Rectal smooth muscle tissue (tissue), 1 donor: ENCODE results near the gene OTP.

Source experiments
- H3K27ac ChIP-seq: one replicate; pipeline ENCODE4 v1.7.0; 2013; ENCODE audit warnings: low read depth, low read length, inconsistent platforms
- H3K27me3 ChIP-seq: one replicate; pipeline ENCODE4 v1.7.0; 2013; ENCODE audit warnings: low read length; ENCODE audit not compliant: control insufficient read depth, insufficient read depth
- H3K36me3 ChIP-seq: one replicate; pipeline ENCODE4 v1.7.0; 2013; ENCODE audit warnings: low read length; ENCODE audit not compliant: control insufficient read depth, insufficient read depth
- H3K4me1 ChIP-seq: one replicate; pipeline ENCODE4 v1.7.0; 2013; ENCODE audit warnings: low read length; ENCODE audit not compliant: control insufficient read depth, insufficient read depth
- H3K4me3 ChIP-seq: one replicate; pipeline ENCODE4 v1.7.0; 2013; ENCODE audit warnings: low read length
- H3K9ac ChIP-seq: one replicate; pipeline ENCODE4 v1.7.0; 2013; ENCODE audit warnings: low read length

Gene OTP

GRCh38 chr5:77637998-77638762 is at the start of gene OTP:
Gene OTP (minus strand): TSS chr5:77638713. CDS start chr5:77638549, 164 bp downstream.
- Histone ChIP-seq H3K36me3 (no peaks in the 10 kb centered on the region), H3K4me1 (peaks cover 2% of the 10 kb centered on the region), H3K27me3 (peaks cover 56% of the 10 kb centered on the region), H3K4me3 (no peak within 1 kb of the TSS), H3K9ac (no peak within 1 kb of the TSS), H3K27ac (no peak within 1 kb of the TSS)

- Histone ChIP-seq H3K4me3 (no peak overlapping the region), H3K36me3 (no peaks in the 10 kb centered on the region), H3K27me3 (no peaks in the 10 kb centered on the region), H3K9ac (no peak overlapping the region), H3K4me1 (no peaks in the 10 kb centered on the region), H3K27ac (no peak overlapping the region)
Observed at GRCh38 chr5:77683171-77683732, 44.7 kb upstream of the OTP start.

DNA sequence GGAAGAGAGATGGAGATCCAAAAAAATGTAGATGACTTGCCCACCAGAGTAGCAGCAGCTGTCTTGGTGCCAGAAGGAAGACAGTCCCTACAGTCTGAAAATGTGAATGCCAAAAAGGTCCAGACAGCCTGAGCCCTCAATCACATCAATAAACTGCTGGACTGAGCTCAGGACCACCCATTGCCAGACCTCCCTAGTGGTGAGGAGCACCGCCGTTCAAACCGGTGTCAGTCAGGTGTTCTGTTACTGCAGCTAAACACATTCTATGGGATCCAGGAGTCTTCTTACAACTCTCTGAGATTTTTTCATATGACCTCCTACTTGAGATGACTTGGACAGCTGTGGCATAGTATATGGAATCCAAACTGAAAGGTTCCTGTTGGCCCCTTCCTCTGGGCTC is 32.0 kb upstream of the OTP start:
- H3K4me1 ChIP-seq: no peaks in the 10 kb centered on the region
- no peak overlapping the region for H3K4me3 ChIP-seq
- H3K27me3 ChIP-seq: no peaks in the 10 kb centered on the region
- no peak overlapping the region for H3K27ac ChIP-seq
- no peaks in the 10 kb centered on the region for H3K36me3 ChIP-seq
- no peak overlapping the region for H3K9ac ChIP-seq

DNA sequence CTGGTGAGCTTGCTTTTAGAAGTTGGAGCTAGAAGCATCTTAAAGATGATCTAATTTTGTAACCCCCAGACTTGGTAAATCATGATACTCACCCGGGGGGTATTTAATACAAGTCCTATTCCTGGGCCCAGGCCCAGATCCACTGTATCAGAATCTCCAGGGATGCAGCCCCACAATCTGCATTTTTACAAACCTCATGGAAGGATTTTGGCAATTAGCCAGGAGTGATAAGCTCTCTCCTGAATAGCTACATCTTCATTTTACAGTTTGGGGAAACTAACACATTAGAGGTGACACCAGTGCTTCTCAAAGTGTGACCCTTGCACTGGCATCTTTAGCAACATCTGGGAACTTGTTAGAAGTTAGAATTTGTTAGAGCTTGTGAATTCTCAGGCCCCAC is 31.2 kb upstream of the OTP start:
- Histone ChIP-seq H3K4me1 (no peaks in the 10 kb centered on the region), H3K27ac (no peak overlapping the region), H3K4me3 (no peak overlapping the region), H3K9ac (no peak overlapping the region), H3K27me3 (no peaks in the 10 kb centered on the region), H3K36me3 (no peaks in the 10 kb centered on the region)

GRCh38 chr5:77663090-77663863 is 24.8 kb upstream of the OTP start:
- Histone ChIP-seq H3K4me3 (no peak overlapping the region), H3K9ac (no peak overlapping the region), H3K36me3 (no peaks in the 10 kb centered on the region), H3K27me3 (no peaks in the 10 kb centered on the region), H3K4me1 (no peaks in the 10 kb centered on the region), H3K27ac (no peak overlapping the region)

- H3K4me1 ChIP-seq: no peaks in the 10 kb centered on the region
- no peak overlapping the region for H3K9ac ChIP-seq
- H3K27me3 ChIP-seq: no peaks in the 10 kb centered on the region
- H3K4me3 ChIP-seq: no peak overlapping the region
- H3K36me3 ChIP-seq: no peaks in the 10 kb centered on the region
- no peak overlapping the region for H3K27ac ChIP-seq
Observed at GRCh38 chr5:77662635-77663034, 24.1 kb upstream of the OTP start.

DNA sequence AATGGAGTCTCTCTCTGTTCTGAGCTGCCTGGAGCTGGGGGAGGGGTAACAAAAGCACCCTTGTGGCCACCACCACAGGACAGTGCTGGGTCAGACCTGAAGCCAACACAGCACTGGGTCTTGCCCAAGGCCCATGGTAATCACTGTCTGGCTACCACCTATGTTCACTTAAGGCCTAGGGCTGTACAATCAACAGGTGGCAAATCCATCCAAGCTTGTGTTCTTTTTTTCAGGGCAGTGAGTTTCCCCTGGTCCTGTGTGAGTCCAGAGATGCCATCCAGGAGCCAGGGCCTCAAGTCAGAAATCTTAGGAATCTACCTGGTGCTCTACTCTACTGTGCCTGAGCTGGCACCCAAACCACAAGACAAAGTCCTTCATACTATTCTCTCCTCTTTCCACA is 20.1 kb upstream of the OTP start:
- Histone ChIP-seq H3K4me3 (no peak overlapping the region), H3K36me3 (no peaks in the 10 kb centered on the region), H3K4me1 (no peaks in the 10 kb centered on the region), H3K27ac (no peak overlapping the region), H3K9ac (no peak overlapping the region), H3K27me3 (no peaks in the 10 kb centered on the region)

GRCh38 chr5:77651343-77651742 is 12.8 kb upstream of the OTP start:
- Histone ChIP-seq H3K4me3 (no peak overlapping the region), H3K4me1 (no peaks in the 10 kb centered on the region), H3K36me3 (no peaks in the 10 kb centered on the region), H3K27me3 (no peaks in the 10 kb centered on the region), H3K9ac (no peak overlapping the region), H3K27ac (no peak overlapping the region)

DNA sequence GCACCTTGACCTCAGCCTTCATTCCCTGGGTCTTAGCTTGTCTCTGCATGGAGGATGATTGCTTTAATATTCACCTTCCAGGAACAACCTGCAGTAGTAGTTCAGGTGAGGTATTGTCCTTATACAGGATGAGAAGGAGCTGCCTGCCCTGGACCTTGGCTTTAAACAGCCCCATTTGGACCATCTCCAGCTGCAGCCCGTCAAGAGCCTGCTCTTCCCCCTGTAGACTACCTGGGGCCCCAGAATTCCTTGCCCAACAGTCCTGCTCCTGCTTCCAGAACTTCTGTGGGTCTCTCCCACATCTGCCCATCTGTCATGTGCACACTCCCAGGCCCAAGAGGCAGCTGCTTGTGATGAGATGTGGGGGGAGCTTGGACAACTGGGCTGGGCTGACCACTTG is 12.2 kb upstream of the OTP start:
- Histone ChIP-seq H3K9ac (no peak overlapping the region), H3K27me3 (no peaks in the 10 kb centered on the region), H3K27ac (no peak overlapping the region), H3K4me3 (no peak overlapping the region), H3K36me3 (no peaks in the 10 kb centered on the region), H3K4me1 (no peaks in the 10 kb centered on the region)

- Histone ChIP-seq H3K4me1 (peaks cover under 1% of the 10 kb centered on the region), H3K36me3 (no peaks in the 10 kb centered on the region), H3K27ac (no peak overlapping the region), H3K27me3 (peaks cover 4% of the 10 kb centered on the region), H3K4me3 (no peak overlapping the region), H3K9ac (no peak overlapping the region)
Observed at GRCh38 chr5:77649776-77650175, 11.3 kb upstream of the OTP start.

GRCh38 chr5:77645995-77646639 is 7.6 kb upstream of the OTP start:
- Histone ChIP-seq H3K4me1 (peaks cover 5% of the 10 kb centered on the region), H3K4me3 (no peak overlapping the region), H3K36me3 (no peaks in the 10 kb centered on the region), H3K27me3 (peaks cover 25% of the 10 kb centered on the region), H3K9ac (no peak overlapping the region), H3K27ac (no peak overlapping the region)

GRCh38 chr5:77645158-77645994 is 6.9 kb upstream of the OTP start:
- H3K36me3 ChIP-seq: no peaks in the 10 kb centered on the region
- no peak overlapping the region for H3K9ac ChIP-seq
- peak overlapping the region; percentile 58 for H3K4me3 ChIP-seq
- peaks cover 31% of the 10 kb centered on the region for H3K27me3 ChIP-seq
- no peak overlapping the region for H3K27ac ChIP-seq
- peaks cover 5% of the 10 kb centered on the region for H3K4me1 ChIP-seq
